Sciatic nerve (tissue), 2 donors: Measurements from ENCODE around the gene POLN. TPM values are rescaled to one million over a fixed set of nuclear protein-coding genes. Genes with fewer than 3 reads are reported as not detected.

Experiments
- ATAC-seq: fragments of 200-7000 bp; cut with Tn5 transposase; one replicate; pipeline ENCODE4 v1.9.1; 2020; ENCODE audit warnings: mild to moderate bottlenecking, moderate library complexity
- DNase-seq: peaks from one replicate; pipeline ENCODE4 v3.0.0-alpha.2; 2020; ENCODE audit warnings: low spot score
- intact Hi-C: fragments of 100-400 bp; cut with DNase I; formaldehyde crosslinking; loops from one replicate; pipeline ENCODE4 v1.14.2; 2022
- total RNA-seq: library from RNA; stranded (reverse); fragmentation: NEBNext Ultra II Directional; extraction: Animal tissue kit (Norgen Biotek cat#: 25700); gene quantifications from one replicate; pipeline ENCODE4 v1.2.1, GENCODE V29; 2021
- donor health status: DM: no; HTN: no; CAD: no.
- donor health status: DM: no; HTN: no; CAD: no.

POLN gene
- total RNA-seq, 1 donor from 2014 or later: 7.7 TPM

DNA sequence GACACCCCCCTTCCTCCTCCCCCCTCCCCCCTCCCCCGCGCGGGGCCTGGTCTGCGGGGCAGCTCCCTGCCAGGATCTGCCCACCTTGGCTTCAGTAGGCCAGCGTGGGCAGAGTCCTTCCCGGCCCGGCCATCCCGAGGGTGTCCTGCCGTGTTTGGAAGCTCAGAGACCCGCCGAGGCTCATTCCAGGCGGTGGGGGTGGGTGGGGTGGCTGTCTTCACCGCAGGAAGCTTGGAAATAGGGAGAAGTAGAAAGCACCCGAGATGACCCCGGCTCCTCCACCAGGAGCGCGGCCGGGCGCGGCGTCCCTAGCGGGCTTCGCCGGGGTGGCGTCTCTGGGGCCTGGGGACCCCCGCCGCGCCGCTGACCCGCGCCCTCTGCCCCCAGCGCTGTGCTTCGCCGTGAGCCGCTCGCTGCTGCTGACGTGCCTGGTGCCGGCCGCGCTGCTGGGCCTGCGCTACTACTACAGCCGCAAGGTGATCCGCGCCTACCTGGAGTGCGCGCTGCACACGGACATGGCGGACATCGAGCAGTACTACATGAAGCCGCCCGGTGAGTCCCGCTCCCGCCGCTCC, 181.2 kb downstream of the POLN start:
- ATAC-seq (no peak), DNase-seq (no peak)
- intact Hi-C loops: no loop called here

DNA sequence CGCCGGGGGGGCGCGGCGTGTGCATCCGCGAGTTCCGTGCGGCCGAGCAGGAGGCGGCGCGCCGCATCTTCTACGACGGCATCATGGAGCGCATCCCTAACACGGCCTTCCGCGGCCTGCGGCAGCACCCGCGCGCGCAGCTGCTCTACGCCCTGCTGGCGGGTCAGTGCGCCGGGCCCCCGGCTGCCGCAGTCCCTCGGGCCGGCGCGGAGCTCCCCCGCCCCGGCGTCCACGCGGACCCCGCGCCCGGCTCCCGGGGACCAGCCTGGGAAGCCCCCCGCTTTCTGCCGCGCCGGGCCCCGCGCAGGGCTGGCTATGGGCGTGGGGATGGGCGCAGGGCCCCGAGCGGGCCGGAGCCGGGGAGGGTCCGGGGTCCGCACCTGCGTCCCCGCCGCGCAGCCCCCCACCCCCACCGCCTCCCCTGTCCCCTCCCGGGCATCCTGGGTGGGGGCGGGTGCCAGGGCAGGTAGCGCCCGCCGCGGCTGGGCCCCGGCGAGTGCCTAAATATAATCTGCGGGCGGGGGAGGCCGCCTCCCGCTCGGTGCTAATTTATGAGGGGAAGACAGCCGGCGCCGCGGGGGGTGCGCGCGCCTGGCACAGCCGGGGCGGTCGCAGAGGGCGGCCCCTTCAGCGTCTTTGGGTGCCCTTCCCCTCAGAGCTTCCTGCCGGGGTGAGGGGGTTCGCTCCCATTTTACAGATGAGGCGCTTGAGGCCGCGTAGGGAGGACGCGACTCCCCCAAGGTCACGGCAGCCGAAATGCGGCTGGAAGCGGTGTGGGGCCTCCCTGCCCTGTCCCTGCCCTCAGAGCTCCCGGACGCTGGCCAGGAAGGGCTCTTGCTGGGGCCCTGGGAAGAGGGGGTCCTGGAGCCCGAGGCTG, 182.0 kb downstream of the POLN start:
- DNase-seq: no peak
- intact Hi-C loops: no loop called here
- ATAC-seq: no peak

DNA sequence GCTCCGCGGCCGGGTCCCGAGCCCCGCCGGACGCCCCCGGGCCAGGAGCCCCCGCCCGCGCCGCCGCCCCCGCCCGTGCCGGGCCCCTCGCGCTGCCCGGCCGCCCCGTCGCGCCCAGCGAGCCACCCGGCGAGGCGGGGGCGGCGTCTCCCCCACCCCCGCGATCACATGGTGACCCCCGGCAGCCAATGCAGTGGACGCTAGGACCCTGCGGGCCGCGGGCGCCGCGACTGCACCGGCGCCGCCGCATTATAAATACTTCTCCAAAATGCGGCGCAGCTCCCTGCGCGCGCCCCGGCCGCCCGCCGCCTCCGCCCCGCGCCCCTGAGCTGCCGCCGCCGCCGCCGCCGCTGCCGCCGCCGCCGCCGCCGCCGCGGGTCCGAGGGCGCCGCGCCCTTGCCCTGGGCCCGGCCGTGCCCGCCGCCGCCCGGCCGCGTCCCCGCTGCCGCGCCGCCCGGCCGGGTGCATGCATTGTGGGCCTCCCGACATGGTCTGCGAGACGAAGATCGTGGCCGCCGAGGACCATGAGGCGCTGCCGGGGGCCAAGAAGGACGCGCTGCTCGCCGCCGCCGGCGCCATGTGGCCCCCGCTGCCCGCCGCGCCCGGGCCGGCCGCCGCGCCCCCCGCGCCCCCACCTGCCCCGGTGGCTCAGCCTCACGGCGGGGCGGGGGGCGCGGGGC, 182.7 kb downstream of the POLN start, which contains the start of gene NAT8L:
Gene NAT8L, plus strand, starts transcription at position 282 of the 680 bp plus-strand sequence. Its CDS starts 185 bp downstream, at position 467.
- DNase-seq (no peak), ATAC-seq (peak; percentile 40)
- intact Hi-C loops: no loop called here

DNA sequence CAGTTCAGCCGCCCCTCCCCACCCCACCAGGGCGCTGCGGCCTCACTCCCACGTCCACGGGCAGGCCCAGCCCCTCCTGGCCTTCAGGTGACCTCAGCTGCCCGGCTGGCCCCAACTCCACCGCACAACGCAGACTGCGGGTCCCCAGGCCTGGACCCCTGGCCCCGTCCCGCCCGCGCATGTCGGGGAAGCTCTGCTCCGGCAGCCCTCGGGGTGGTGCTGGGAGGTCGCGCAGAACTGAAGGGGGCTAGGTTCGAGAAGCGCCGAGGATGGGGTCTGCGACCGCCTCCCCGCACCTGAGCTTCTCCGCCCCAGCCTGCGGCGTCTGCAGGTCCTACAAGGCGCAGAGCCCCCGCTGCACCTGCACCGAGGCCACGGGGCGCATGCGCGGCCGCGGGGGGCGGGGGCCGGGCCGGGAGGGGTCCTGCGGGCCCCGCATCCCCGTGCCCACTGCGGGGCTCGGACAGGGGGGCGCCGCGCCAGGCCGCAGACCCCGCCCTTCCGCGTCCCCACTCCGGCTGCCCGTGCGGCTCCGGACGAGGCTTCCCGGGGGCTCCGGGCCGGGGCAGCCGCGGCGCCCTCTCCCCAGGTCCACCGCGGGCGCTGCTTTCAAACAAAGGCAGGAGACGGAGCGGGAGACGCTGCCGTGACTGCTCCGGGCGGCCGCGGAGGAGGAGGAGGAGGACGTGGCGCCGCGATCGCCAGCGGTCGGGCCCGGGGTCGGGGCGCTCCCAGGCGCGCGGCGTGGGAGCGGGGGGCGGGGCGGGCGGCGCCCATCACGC, 183.5 kb downstream of the POLN start:
- intact Hi-C loops: no loop called here
- ATAC-seq: no peak
- no peak for DNase-seq

DNA sequence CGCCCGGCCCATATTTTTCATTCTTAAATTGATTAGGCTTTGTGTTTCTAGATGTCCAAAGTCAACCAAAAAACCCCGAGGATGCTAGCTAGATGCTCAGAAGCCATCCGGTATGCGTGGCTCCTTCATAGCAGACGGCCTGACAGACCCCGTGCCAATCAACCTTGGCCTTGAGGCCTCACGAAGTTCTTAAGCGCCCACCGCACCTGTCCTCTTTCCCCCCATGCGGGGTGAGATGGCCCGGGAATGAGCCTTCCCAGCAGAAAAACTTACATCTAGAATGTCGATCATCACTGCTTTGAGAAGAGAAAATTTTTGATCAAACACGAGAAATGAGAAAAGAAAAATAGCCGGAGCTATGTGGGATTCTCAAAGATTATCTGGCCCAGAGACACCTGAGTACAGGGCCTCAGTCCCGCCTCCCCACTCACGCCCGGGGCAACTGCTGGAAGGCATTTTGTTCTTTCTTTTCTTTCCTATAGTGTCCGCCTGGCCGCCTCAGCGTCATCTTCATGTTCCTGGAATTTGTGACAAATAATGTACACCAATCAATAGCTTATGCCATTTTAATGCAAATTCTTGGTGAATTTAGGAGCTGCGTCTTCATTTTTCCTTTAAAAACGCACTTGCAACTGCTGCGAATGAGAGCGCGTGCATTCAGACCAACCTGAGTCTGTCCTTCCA, 184.4 kb downstream of the POLN start:
- no peak for DNase-seq
- intact Hi-C loops: no loop called here
- no peak for ATAC-seq

DNA sequence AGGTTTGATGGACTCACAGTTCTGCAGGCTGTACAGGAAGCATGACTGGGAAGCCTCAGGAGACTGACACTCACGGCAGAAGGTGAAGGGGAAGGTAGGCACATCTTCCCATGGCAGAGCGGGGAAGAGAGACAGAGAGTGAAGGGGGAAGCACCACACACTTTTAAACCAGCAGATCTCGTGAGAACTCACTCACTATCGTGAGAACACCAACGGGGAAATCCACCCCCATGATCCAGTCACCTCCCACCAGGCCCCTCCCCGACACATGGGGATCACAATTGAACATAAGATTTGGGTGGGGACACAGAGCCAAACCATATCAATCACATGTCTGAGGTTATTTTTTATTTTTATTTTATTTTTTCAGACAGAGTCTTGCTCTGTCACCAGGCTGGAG, 187.7 kb downstream of the POLN start:
- peak; percentile 25 for DNase-seq
- intact Hi-C loops: no loop called here

DNA sequence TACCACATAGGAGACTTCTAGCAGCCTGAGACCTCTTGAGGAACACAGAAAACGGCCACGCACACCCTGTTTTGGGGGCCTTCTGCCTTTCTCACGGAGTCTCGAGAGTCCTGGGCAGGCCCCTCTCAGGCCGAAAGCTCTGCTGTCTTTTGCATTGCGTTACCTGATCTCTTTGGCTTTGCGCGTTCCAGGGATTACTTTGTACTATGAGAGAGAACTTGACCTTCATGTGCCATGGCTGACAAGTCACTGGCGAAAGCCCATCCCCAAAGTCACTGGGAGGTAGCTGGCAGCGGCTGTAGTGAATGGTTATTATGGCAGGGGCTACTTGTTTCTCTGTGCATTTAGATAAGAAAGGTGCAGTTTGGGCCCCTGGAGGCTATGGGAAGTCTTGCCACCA, 190.8 kb downstream of the POLN start:
- intact Hi-C loops: no loop called here
- ATAC-seq (no peak), DNase-seq (no peak)

More for the DNA sequence above, 187.7 kb downstream of the POLN start:
- ATAC-seq: no peak

DNA sequence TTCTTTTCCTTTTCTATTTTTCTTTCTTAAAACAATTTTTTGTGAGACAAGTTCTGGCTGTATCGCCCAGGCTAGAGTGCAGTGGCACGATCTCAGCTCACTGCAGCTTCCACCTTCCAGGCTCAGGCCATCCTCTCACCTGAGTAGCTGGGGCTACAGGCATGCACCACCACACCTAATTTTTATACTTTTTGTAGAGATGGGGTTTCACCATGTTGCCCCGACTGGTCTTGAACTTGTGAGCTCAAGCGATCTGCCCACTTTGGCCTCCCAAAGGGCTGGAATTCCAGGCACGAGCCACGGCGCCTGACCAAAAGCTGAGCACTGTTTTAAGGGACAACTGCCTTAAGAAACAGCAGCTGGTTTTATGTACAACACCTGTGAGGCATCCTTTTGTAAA, 192.1 kb downstream of the POLN start:
- DNase-seq (peak; percentile 49), ATAC-seq (no peak)
- intact Hi-C loops: no loop called here

DNA sequence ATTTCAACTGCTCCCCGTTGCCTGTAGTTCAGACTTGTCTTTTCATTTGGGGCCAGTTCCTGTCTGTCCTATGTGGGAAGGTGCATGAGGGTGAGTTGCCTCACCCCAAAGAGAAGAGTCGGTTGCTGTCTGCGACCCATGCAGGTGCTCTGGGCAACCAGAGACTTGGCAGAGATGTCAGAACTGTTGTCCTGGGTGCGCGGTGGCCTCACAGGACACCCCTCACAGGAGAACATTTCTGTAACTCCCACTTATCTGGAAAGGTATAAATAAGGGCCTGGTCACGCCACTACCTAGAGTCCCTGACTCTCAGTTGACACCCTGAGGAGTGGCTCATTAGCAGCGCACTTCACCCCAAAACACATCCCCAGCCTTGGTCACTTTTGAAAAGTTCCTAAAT, 192.5 kb downstream of the POLN start:
- intact Hi-C loops: no loop called here
- DNase-seq (no peak), ATAC-seq (no peak)

DNA sequence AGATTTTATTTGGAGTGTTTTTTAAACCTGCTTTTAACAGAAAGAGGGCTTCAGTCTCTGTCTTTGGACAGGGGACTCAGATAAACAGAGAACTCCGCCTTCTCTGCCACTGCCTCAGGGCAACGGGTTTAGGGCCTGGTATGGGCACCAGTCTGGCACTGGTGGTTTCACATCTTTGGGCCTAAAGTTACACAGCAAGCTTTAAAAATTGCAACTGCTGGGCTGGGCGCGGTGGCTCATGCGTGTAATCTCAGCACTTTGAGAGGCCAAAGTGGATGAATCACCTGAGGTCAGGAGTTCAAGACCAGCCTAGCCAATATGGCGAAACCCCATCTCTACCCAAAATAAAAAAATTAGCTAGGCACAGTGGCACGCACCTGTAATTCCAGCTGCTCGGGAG, 193.1 kb downstream of the POLN start:
- intact Hi-C loops: no loop called here
- DNase-seq (no peak), ATAC-seq (no peak)

DNA sequence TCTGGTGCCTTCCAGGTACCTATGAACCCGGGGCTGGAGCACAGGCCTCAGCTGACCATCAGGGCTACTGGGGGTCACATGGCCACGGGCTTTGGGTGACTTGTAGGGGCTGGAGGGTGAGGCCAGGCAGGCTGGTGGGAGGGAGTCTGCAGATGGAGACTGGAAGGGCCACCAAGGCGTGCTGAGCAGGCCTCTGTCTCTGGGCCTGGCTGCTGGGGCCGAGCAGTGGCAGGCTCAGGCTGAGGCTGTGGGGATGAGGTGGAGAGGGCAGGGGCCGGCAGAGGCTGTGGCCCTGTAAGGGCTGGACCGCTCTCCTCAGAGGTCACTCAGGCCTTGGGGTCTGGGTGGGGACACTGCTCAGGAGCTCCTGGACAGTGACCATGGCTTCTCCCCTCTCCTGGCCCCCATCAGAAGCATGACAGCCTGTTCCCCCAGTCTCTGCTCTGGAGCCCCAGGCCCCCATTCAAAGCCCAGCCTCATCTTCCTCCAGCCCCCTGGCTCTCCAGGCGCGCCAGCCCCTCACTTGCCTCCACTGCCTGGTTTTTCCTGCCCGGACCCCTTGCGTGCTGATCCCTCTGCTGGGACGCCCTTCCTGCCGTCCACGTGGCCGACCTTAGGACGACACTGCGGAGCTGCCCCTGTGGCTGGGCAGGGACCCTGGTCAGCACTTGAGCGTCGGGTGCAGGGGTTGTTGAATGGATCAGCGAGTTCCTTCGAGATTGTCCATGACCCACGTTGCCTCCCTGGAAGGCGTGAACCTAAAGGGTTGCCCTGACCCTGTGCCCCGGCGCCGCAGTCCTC, 193.9 kb downstream of the POLN start:
- ATAC-seq (no peak), DNase-seq (no peak)
- intact Hi-C loops: no loop called here

DNA sequence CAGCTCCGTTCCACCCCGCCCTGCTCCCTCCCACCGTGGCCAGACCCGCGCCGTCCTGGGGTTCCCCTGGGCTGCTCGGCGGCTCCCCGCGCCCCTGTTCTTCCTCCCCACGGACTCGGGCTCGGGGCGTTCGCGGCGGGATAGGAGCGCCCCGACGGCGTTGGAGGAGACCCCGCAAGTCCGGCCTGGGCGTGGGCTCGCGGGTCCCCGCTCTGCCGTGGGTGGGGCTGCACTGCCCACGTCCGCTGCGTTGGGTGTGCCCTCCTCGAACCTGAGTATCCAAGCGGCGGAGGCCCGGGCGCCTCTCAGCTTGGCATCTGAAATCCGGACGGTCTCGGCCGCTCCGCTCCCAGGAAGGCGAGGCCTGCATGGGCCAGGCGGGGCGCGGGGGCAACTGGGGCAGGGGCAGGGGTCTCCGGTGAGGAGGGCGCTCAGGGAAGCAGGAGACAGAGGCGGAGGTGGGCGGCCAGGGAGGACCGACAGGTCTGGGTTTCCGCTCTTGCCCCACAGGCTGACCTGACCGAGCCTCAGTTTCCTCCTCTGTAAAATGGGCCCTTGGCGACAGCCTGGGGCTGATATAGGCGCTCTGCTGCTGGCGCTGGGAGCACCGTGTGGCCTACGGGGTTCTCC, 194.8 kb downstream of the POLN start:
- ATAC-seq (no peak), DNase-seq (no peak)
- intact Hi-C loops: no loop called here

DNA sequence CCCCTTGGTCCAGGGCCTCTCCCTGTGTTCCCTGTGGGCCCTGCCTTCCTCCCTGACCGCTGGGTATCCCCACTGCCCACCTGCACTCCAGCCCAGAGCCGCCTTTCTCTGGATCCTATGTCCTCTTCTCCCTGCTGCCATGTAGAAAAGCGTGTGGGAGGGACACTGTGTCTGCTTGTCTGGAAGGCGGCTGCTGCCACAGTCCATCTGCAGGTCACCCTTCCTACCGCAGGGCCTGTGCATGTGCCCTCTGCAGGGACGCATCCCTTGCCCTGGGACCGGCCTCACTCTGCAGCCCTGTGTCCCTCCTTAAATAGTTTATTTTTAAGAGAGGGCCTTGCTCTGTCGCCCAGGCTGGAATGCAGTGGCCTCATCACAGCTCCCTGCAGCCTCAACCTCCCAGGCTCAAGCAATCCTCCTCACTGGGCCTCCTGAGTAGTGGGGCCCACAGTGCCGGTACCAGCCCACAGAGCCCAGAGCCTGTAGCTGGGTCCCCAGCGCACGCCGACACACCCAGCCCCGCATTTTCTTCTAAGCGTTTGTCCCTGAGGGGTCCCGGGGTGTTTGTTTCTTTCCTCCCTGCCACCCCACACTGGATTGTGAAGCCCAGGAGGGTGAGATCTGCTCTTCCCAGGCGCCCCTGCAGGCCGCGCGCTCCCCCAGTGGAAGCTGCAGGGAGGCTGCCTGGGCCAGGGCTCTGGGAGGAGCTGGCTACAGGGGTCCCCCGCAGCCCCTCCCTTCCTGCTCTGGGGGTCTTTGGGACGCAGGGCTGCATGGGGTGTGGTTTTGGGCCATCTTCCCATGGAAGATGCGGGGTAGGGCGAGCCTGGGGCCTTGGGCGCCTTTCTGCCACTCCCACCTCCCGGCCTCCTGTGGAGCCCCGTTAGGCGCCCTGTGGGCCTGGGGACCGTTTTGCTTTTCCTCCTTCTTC, 195.6 kb downstream of the POLN start:
- intact Hi-C loops: no loop called here
- no peak for ATAC-seq
- no peak for DNase-seq

DNA sequence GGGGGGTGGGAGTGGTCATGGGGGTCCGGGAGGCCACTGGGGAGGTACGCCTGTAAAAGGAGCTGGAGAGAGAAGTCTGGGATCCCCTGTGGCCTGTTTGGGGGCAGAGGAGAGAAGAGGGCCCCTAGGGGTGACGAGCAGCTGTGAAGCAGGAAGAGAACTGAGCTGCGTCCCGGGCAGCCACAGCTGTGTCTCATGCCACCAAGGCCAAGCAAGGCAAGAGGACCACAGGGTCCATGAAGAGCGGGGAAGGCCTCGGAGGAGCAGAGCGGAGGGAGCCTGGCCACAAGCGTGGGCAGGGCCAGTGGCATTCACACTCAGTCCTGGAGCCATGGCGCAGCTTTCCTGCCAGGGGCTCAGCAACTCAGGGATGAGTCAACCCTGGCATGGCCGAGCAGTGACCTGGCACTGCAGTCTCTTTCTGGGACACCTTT, 196.4 kb downstream of the POLN start:
- DNase-seq: no peak
- ATAC-seq: no peak
- intact Hi-C loops: no loop called here

DNA sequence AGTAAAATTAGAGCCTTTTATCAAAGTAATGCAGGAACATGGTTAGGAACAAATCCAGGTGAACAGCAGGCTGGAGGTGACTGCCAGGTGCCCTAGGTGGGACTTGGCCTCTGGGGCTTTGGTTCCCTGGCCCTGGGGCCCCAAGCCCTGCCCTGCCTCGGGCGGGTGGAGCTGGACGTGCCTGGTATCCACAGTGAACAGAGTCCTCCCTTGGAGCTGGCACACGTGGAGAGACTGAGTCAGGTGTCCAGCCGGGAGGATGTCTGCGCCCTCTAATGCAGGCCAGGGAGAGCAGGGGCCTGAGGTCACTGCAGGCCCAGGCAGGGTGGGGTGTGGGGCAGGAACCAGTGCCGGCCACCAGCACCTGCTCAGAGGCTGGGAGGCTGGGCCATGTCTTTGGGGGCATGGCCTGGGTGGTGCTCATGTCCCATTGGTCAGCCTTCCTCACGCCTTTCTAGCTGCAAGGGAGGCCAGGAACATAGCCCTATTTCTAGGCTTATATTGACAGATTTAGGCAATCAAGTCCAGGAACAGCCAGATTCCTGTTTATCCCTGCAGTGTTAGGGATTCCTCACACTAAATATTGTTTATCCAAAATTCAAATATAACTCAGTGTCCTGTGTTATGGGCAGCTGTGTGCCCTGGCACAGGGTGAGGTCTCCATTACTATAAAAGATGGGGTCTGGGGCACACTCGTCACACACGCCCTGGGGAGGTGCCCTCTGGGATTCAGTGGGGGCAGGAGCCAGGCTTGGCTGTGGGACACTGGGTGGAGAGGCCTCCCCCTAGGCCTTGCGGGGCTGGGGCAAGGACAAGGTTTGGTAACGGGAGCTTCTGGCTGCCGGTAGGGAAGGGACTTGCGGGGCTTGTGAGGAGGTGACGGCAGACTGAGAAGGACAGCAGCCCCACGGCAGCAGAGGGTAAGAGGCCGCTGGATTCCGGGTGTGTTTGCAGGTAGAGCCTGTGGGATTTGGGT, 197.1 kb downstream of the POLN start:
- ATAC-seq: no peak

More for the DNA sequence above, 197.1 kb downstream of the POLN start:
- intact Hi-C loops: no loop called here
- DNase-seq: no peak
